H9 (cell line): ENCODE results near the gene LMX1B. TPM values are rescaled to one million over a fixed set of nuclear protein-coding genes. Genes with fewer than 3 reads are reported as not detected.

Source experiments
- DNase-seq: peaks from one replicate; pipeline ENCODE4 v3.0.0-alpha.2; 2017
- H2AFZ ChIP-seq: one replicate; pipeline ENCODE4 v1.6.1; 2013; ENCODE audit warnings: mild to moderate bottlenecking, low read length, control low read depth, moderate library complexity
- H2AK5ac ChIP-seq: 2 replicates; pipeline ENCODE4 v1.6.1; 2013; ENCODE audit warnings: low read length, control low read depth, mixed read lengths; ENCODE audit not compliant: insufficient read length
- H2BK120ac ChIP-seq: one replicate; pipeline ENCODE4 v1.6.1; 2013; ENCODE audit warnings: low read depth, mild to moderate bottlenecking, low read length, control low read depth, inconsistent platforms; ENCODE audit not compliant: poor library complexity, severe bottlenecking
- H2BK12ac ChIP-seq: 2 replicates; pipeline ENCODE4 v1.6.1; 2013; ENCODE audit warnings: low read length, control low read depth, mixed read lengths, low read depth; ENCODE audit not compliant: insufficient read length
- H2BK15ac ChIP-seq: 2 replicates; pipeline ENCODE4 v1.6.1; 2013; ENCODE audit warnings: low read depth, low read length, control low read depth
- H2BK20ac ChIP-seq: one replicate; pipeline ENCODE4 v1.6.1; 2013; ENCODE audit warnings: low read depth, mild to moderate bottlenecking, low read length, control low read depth, inconsistent platforms; ENCODE audit not compliant: poor library complexity, severe bottlenecking
- H2BK5ac ChIP-seq: 2 replicates; pipeline ENCODE4 v1.6.1; 2013; ENCODE audit warnings: low read length, control low read depth, mixed read lengths; ENCODE audit not compliant: insufficient read length
- H3K14ac ChIP-seq: 2 replicates; pipeline ENCODE4 v1.6.1; 2013; ENCODE audit warnings: low read length, control low read depth; ENCODE audit not compliant: insufficient read depth
- H3K18ac ChIP-seq: 2 replicates; pipeline ENCODE4 v1.6.1; 2013; ENCODE audit warnings: low read depth, mild to moderate bottlenecking, mixed read lengths, low read length, control low read depth; ENCODE audit not compliant: insufficient read length
- H3K23ac ChIP-seq: 2 replicates; pipeline ENCODE4 v1.6.1; 2013; ENCODE audit warnings: low read length, control low read depth, mixed read lengths, low read depth; ENCODE audit not compliant: insufficient read length
- H3K23me2 ChIP-seq: 2 replicates; pipeline ENCODE4 v1.6.1; 2013; ENCODE audit warnings: low read depth, mild to moderate bottlenecking, mixed read lengths, low read length, control low read depth; ENCODE audit not compliant: insufficient read length, poor library complexity, severe bottlenecking
- H3K27ac ChIP-seq: 2 replicates; pipeline ENCODE4 v1.5.1; 2013; ENCODE audit warnings: low read length, control low read depth, mixed read lengths, low read depth; ENCODE audit not compliant: insufficient read length
- H3K27me3 ChIP-seq: 2 replicates; pipeline ENCODE4 v1.6.1; 2013; ENCODE audit warnings: low read length, control low read depth, inconsistent platforms; ENCODE audit not compliant: insufficient read depth
- H3K4ac ChIP-seq: 2 replicates; pipeline ENCODE4 v1.6.1; 2013; ENCODE audit warnings: low read depth, mild to moderate bottlenecking, control low read depth, inconsistent platforms, low read length, moderate library complexity
- H3K4me1 ChIP-seq: 2 replicates; pipeline ENCODE4 v1.6.1; 2013; ENCODE audit warnings: low read length, control low read depth, inconsistent platforms; ENCODE audit not compliant: insufficient read depth
- H3K4me2 ChIP-seq: 2 replicates; pipeline ENCODE4 v1.6.1; 2013; ENCODE audit warnings: low read length, control low read depth, mixed read lengths; ENCODE audit not compliant: insufficient read length, insufficient read depth
- H3K56ac ChIP-seq: 2 replicates; pipeline ENCODE4 v1.6.1; 2013; ENCODE audit warnings: low read depth, mild to moderate bottlenecking, mixed read lengths, low read length, control low read depth; ENCODE audit not compliant: insufficient read length
- H3K79me1 ChIP-seq: 2 replicates; pipeline ENCODE4 v1.6.1; 2013; ENCODE audit warnings: low read depth, mild to moderate bottlenecking, moderate library complexity, low read length, control low read depth, inconsistent platforms; ENCODE audit not compliant: insufficient read depth, poor library complexity, severe bottlenecking
- H3K79me2 ChIP-seq: 2 replicates; pipeline ENCODE4 v1.6.1; 2013; ENCODE audit warnings: low read length, control low read depth, inconsistent platforms; ENCODE audit not compliant: insufficient read depth
- H3K9ac ChIP-seq: 2 replicates; pipeline ENCODE4 v1.6.1; 2013; ENCODE audit warnings: low read length, control low read depth, mixed read lengths; ENCODE audit not compliant: insufficient read length; ENCODE audit errors: extremely low read depth
- H3K9me3 ChIP-seq: one replicate; pipeline ENCODE4 v1.6.1; 2013; ENCODE audit warnings: low read depth, low read length, inconsistent platforms; ENCODE audit not compliant: control insufficient read depth
- H3T11ph ChIP-seq: one replicate; pipeline ENCODE4 v1.6.1; 2013; ENCODE audit warnings: mild to moderate bottlenecking, low read length, control low read depth, inconsistent platforms
- H4K20me1 ChIP-seq: one replicate; pipeline ENCODE4 v1.6.1; 2013; ENCODE audit not compliant: control insufficient read depth, insufficient read length, insufficient read depth
- H4K5ac ChIP-seq: 2 replicates; pipeline ENCODE4 v1.6.1; 2013; ENCODE audit warnings: low read depth, mild to moderate bottlenecking, mixed read lengths, low read length, control low read depth; ENCODE audit not compliant: insufficient read length
- H4K8ac ChIP-seq: replicated peaks from 2 replicates; pipeline ENCODE4 v1.6.1; 2013; ENCODE audit warnings: low read length, control low read depth, mixed read lengths, low read depth; ENCODE audit not compliant: insufficient read length
- H4K91ac ChIP-seq: 2 replicates; pipeline ENCODE4 v1.6.1; 2013; ENCODE audit warnings: low read depth, mild to moderate bottlenecking, moderate library complexity, mixed read lengths, low read length, control low read depth; ENCODE audit not compliant: insufficient read length
- H3K27ac Mint-ChIP-seq, 3 experiments: 2 replicates in 2 of 3; 3 replicates in 1 of 3; pipeline ENCODE4 v1.8.0; 2020 to 2021; ENCODE audit warnings: mixed read lengths in 3 of 3, mild to moderate bottlenecking in 1 of 3, moderate library complexity in 1 of 3
- H3K27me3 Mint-ChIP-seq: 2 replicates; pipeline ENCODE4 v1.8.0; 2021; ENCODE audit warnings: low read depth, mild to moderate bottlenecking, moderate library complexity, mixed read lengths
- H3K36me3 Mint-ChIP-seq, 3 experiments: 2 replicates in 2 of 3; 3 replicates in 1 of 3; pipeline ENCODE4 v1.8.0; 2020 to 2021; ENCODE audit warnings: low read depth in 3 of 3, mixed read lengths in 3 of 3; ENCODE audit not compliant: insufficient read depth in 1 of 3
- H3K4me1 Mint-ChIP-seq, 2 experiments: 2 replicates each; pipeline ENCODE4 v1.8.0; 2020; ENCODE audit warnings: mixed read lengths in 2 of 2
- H3K4me3 Mint-ChIP-seq, 2 experiments: 2 replicates in 1 of 2; 3 replicates in 1 of 2; pipeline ENCODE4 v1.8.0; 2020 to 2021; ENCODE audit warnings: mild to moderate bottlenecking in 2 of 2, mixed read lengths in 2 of 2, moderate library complexity in 1 of 2
- H3K9me3 Mint-ChIP-seq, 2 experiments: 2 replicates in 1 of 2; 3 replicates in 1 of 2; pipeline ENCODE4 v1.8.0; 2020; ENCODE audit warnings: mild to moderate bottlenecking in 2 of 2, mixed read lengths in 2 of 2, moderate library complexity in 1 of 2
- WGBS: extraction: QIAGEN DNeasy Blood & Tissue Kit; methylation state at CpG from one replicate; pipeline ENCODE4 v1.1.7; 2013; ENCODE audit warnings: missing lambda C conversion rate, low lambda C conversion rate, mixed read lengths; ENCODE audit not compliant: insufficient read length; ENCODE audit errors: extremely low coverage; 5-methylcytosine and 5-hydroxymethylcytosine counted together
- total RNA-seq: library from RNA; stranded (reverse); gene quantifications from 2 replicates; pipeline ENCODE4 v1.2.1, GENCODE V29; 2021
- TF ChIP-seq, protein P1 (sequence below): fragments of 200-600 bp; sonication (generic); conservative IDR thresholded peaks from 3 replicates; pipeline ENCODE4 v1.8.0; 2021; ENCODE audit warnings: antibody characterized with exemption, mild to moderate bottlenecking

LMX1B gene
- total RNA-seq, 1 experiment from 2014 or later: 0.85 TPM

DNA sequence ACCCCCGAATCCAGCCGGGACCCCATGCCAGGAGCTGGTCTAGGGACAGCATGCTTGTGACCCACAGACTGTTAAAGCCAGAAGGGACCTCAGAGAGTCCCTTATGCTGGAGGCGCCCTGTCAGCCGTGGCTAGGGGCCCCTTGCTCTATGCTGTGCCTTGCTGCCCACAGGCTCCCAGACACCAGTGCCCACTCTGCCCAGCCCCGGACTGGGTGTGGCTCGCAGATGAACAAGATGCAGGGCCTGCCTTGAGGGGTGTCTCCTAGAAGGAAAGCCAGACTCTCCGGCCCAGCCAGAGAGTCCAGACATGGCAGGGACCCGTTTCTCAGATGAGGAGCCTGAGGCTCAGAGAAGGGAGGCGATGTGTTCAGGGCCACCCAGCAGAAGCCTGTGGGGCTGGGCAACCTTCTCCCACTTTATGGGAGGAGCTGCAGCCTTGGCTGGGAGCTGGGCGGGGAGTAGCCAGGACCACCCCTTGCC lies 85.7 kb downstream of the LMX1B start:
- H4K8ac ChIP-seq: no peak overlapping the region
- H3K4me3 Mint-ChIP-seq: no peak overlapping the region
- H2BK15ac ChIP-seq: no peak overlapping the region
- no peak overlapping the region for H3K23ac ChIP-seq
- no peak overlapping the region for H4K5ac ChIP-seq
- no peak overlapping the region for H3K4ac ChIP-seq
- H3K79me2 ChIP-seq: no peaks in the 10 kb centered on the region
- H3K27ac Mint-ChIP-seq: peak overlapping the region in 1 of 3 experiments; percentile 74; a peak in 1 of 7 replicates
- H2BK120ac ChIP-seq: no peak overlapping the region
- no peak overlapping the region for H2AK5ac ChIP-seq
- H3K4me2 ChIP-seq: no peak overlapping the region
- H3K4me1 Mint-ChIP-seq: peaks cover 4 to 27% of the 10 kb centered on the region in 2 experiments
- no peak overlapping the region for H4K91ac ChIP-seq
- H2AFZ ChIP-seq: no peak overlapping the region
- no peak overlapping the region for H3K14ac ChIP-seq
- H2BK12ac ChIP-seq: no peak overlapping the region
- H3K18ac ChIP-seq: no peak overlapping the region
- H3K36me3 Mint-ChIP-seq: no peaks in the 10 kb centered on the region; a peak in 1 of 7 replicates
- WGBS: no CpG with 5 or more reads among the region's 10 CpGs
- H3T11ph ChIP-seq: no peak overlapping the region
- H3K9me3 Mint-ChIP-seq: no peaks in the 10 kb centered on the region; a peak in 1 of 5 replicates
- H3K9me3 ChIP-seq: no peaks in the 10 kb centered on the region
- H3K27me3 ChIP-seq: no peaks in the 10 kb centered on the region
- H3K27ac ChIP-seq: no peak overlapping the region
- no peak overlapping the region for H2BK5ac ChIP-seq
- H3K23me2 ChIP-seq: no peaks in the 10 kb centered on the region
- no peak overlapping the region for H2BK20ac ChIP-seq
- TF ChIP-seq, protein P1, sequence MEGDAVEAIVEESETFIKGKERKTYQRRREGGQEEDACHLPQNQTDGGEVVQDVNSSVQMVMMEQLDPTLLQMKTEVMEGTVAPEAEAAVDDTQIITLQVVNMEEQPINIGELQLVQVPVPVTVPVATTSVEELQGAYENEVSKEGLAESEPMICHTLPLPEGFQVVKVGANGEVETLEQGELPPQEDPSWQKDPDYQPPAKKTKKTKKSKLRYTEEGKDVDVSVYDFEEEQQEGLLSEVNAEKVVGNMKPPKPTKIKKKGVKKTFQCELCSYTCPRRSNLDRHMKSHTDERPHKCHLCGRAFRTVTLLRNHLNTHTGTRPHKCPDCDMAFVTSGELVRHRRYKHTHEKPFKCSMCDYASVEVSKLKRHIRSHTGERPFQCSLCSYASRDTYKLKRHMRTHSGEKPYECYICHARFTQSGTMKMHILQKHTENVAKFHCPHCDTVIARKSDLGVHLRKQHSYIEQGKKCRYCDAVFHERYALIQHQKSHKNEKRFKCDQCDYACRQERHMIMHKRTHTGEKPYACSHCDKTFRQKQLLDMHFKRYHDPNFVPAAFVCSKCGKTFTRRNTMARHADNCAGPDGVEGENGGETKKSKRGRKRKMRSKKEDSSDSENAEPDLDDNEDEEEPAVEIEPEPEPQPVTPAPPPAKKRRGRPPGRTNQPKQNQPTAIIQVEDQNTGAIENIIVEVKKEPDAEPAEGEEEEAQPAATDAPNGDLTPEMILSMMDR: no peak
- H3K56ac ChIP-seq: no peak overlapping the region
- H3K9ac ChIP-seq: no peak overlapping the region
- no peaks in the 10 kb centered on the region for H3K79me1 ChIP-seq
- peaks cover 82% of the 10 kb centered on the region for H3K27me3 Mint-ChIP-seq
- H4K20me1 ChIP-seq: no peaks in the 10 kb centered on the region
- H3K4me1 ChIP-seq: no peaks in the 10 kb centered on the region
- no peak for DNase-seq
